DMS 273 (cell line): ENCODE data around the gene TUBG2.

Experiments
- DNase-seq: peaks from one replicate; lab custom pipeline; 2025; ENCODE audit not compliant: unreplicated experiment; lab: John Stamatoyannopoulos, UW

TUBG2 gene

DNA sequence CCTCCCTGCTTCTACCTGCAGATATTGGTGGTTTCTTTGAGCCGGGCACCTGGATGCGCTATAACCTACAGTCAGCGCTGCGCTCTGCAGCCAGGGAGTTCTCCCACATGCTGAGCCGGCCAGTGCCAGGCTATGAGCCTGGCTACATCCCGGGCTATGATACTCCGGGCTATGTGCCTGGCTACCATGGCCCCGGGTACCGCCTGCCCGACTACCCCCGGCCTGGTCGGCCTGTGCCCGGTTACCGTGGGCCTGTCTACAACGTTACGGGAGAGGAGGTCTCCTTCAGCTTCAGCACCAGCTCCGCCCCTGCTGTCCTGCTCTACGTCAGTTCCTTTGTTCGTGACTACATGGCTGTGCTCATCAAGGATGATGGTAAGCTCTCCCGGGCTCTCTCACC lies 36.4 kb downstream of the TUBG2 start:
- DNase-seq = no peak

DNA sequence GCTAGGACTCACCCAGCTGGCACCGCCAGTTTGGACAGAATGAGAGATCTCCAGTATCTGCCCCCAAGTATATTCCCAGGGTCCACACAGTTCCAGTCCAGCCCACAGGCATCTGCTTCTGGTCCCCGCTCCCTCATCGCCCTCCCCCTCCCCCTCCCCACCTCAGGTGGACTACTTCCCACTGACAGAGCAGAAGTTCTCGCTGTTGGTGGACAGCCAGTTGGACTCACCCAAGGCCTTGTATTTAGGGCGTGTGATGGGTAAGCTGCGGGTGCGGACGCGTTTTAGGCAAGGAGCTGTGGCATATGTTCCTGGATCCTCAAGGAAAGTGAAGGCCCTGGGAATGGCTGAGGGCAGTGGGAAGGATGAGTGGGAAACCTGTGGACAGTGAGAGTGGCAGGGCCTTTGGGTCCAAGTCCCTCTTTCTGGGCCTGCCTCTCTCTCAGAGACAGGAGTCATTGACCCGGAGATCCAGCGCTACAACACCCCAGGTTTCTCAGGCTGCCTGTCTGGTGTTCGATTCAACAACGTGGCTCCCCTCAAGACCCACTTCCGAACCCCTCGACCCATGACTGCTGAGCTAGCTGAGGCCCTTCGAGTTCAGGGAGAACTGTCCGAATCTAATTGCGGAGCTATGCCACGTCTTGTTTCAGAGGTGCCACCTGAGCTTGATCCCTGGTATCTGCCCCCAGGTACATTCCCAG lies 38.2 kb downstream of the TUBG2 start:
- DNase-seq = no peak

DNA sequence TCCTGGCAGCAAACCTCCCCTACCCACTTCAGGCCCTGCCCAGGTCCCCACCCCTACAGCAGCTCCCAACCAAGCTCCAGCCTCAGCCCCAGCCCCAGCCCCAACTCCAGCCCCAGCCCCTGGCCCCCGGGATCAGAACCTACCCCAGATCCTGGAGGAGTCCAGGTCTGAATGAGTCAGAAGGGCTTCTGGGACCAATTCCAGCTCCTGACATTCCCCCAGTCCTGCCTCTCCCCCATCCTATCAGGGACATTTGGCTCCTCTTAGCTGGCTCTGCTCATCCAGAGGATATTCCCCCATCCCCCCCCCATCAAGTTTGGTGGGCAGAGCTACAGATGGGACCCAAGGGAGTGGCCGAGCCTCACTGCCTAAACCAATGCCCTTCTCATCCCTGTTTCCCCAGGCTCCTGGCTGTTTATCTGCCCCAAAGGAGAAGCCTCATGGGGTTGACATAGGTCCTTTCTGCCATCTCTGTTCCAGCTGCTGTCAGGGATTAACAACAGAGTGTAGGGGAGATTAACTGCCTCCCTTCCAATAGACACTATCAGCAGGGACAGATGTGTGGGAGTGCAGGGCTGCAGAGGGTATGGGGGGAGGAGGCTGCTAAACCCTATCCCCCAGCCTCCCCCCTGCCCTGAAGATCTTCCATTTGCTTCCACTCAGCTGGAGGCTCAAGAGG lies 39.8 kb downstream of the TUBG2 start:
- peak; percentile 64 for DNase-seq

- no peak for DNase-seq
These were observed 40.3 kb downstream of the TUBG2 start for GRCh38 chr17:42699415-42699740.

- no peak for DNase-seq
These were observed 41.7 kb downstream of the TUBG2 start for GRCh38 chr17:42700586-42701289.

DNA sequence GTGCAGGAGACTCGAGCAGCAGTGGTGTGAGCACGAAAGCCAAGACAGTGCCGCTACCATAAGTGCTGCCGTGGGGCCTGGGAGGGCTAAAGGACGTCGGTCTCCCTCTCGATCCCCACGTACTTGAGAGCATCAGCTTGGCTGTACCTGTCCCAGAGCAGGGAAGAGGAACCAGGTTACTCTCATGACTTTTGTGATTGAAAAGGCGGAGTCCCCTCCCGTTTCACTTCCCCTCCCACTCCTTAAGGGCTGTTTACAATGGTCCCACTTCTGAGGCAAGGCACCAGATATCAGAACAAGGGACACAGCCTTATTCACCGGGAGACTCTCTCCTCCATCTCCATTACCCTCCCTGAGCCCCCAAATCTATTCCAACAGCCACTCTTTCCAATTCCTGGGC lies 43.4 kb downstream of the TUBG2 start:
- DNase-seq = no peak

GRCh38 chr17:42704490-42704836 lies 45.4 kb downstream of the TUBG2 start:
- no peak for DNase-seq

DNA sequence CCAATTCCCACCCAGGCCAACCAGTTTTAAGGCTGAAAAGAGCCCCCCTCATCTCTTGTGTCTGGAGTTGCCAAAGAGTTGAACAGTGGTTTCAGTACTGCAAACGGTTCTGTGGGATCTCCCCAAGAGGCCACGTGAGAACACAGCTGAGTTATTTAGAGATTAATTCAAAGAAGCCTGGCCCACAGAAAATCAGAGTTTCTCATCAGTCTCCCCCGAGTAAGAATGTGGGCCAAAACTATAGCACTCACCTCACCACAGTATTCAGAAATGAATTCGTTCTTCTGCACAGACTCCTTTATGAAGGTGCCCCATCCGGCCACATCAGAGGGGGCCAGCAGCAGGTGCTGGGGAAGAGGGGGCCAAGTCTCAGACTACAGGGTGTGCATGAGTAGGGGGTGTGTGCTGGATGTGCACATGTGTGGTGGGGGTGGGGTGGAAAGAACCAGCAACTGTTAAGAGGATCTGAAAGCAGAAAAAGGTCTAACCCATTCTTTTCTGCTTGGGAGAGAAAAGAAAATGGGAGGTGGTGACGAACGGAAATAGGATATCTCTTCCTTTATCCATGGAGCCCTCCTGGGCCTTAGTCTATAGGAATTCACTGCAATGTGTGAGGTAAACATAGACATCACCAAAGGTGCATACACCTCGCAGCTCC lies 45.9 kb downstream of the TUBG2 start:
- DNase-seq = no peak

DNA sequence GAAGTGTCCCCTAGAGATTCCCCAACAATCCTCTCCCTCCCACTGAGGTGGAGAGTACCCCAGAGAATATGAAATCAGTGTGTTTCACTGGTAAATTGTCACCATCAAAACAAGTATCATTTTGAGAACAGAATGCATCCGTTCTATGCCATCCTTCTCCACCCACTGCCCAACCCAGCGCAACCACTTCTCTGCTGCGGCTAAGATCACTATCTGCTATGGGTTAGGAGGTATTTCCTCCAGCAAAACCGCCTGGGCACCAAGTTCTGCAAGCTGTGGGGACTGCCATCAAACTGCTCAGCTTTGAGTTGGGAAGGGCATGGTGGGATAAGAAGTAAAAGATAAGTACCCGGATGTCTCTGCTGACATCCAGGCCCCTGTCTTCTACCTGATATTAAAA lies 47.6 kb downstream of the TUBG2 start:
- no peak for DNase-seq

DNA sequence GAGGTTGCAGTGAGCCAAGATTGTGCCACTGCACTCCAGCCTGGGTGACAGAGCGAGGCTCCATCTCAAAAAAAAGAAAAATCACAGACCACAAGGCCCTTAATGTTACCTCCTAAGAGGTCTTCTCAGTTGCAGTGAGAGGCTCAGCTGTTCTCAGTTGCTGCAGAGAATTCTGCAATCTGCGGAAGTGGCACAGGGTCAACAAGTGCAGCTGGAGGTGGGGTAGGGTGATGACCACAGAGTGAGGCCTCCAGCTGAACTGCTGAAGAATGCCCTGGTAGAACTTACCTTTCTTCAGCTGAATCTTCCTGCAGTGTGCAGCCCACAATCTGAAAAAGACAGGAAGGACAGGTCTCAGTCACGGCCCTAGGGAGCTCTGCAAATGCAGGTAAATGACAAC lies 49.5 kb downstream of the TUBG2 start:
- DNase-seq = no peak

DNA sequence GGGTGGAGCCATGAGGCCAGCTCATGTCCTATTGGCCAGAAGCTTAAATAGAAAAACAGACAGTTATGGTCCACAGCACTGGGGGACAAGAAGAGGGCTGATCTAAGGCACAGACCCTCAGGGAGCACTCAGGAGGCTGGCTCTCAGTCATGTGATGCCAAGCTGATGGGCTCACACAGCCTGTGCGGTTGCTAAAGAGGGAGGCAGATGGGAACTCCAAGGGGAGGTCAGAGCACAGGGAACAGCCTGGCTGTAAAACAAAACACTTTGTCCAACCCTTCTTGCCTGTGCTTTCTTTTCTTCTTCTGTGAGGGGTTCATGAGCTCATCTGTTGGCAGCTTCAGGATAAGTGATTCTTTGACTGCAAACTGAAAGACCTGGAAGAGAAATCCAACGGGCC lies 50.5 kb downstream of the TUBG2 start:
- peak; percentile 50 for DNase-seq
